ENCODE data around the gene SYP.
A peak's percentile ranks its signal among the peaks of the same experiment; 100 is the strongest.
"Not testable (repeated sequence)": the region's sequence is repeated elsewhere in the genome, so short reads cannot be mapped to it uniquely, and the experiment has no call there.

SYP gene

DNA sequence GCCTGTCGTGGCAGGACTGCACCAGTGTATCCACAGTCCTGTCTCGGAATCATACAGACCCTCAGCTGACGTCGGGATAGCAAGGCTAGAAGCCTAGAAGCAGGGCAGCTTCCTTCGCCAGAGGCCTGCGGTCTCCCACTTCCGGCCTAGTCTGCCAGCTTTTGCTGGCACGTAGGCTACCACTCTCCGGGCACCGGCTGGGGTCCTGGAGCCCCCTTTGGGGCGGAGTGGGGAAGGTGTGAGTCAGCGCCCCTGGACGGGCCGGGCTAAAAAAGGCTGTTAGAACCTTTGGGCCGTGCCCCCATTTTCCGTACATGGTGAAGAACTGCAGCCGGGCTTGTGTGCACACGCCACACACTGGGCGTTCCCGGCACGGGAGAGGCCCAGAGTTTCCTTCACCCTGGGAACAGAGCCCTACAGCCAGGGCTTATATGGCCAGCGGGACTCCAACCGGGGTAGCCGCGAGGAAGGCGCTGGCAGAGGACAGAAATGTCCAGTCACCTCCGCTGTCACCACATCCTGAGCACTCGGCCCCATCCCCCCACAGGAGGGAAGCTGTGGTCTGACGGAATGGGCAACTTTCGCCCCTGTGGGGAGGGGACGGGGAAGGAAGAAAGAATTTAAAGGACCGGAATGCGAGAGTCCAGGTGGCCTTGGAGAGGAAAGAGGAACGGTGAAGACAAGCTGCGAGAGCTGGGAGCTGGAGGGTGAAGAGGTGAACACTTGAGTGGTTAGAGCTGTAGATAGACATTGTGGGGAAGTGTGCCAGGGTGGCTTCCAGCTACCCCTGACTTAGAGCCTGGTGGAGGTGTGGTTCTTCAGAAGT lies 32.9 kb downstream of the SYP start:
- peak; percentile 78 for DNase-seq (ENCODE audit: low read depth)

DNA sequence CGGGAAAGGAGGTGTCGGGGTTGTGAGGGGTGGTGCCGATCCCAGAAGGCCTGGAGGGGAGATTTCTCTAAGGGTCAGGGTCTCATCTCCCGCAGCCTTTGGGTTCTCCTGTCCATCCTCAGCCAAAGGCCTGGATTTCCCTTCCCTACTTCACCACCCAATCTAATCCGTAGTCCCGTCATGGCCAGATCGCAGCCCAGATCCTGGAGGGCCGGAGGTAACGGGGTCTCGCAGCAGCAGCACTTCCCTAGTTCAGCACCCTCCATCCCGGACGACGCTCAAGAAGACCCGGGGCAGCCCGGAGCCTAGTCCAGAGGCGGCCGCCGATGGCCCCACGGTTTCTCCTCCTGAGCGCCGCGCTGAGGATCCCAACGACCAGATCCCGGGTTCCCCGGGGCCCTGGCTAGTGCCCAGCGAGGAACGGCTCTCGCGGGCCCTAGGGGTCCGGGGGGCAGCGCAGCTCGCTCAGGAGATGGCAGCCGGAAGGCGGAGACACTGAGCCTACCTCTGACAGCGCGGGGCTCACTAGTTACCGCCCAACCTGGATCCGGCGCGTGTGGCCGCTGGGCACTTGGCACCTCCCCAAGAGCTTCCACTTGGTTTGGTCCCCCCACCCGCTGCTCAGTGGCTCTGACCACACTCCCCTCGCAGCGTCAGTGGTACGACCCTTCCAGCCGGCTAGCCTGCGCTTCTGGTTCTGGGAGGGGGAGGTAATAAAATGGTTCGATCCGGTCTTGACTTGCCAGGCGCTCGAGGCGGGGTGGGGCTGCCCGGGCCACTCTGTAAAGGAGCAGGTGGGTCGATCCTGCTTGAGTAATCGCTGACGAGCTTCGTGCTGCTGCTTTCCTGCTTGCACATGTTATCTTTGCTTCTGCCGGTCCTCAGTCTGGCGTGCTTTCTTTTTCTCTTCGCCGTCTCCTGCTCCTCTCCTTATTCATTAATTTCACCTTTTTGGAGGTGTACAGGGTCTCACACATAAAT lies 33.8 kb downstream of the SYP start:
- DNase-seq (ENCODE audit: low read depth) = peak; percentile 70

DNA sequence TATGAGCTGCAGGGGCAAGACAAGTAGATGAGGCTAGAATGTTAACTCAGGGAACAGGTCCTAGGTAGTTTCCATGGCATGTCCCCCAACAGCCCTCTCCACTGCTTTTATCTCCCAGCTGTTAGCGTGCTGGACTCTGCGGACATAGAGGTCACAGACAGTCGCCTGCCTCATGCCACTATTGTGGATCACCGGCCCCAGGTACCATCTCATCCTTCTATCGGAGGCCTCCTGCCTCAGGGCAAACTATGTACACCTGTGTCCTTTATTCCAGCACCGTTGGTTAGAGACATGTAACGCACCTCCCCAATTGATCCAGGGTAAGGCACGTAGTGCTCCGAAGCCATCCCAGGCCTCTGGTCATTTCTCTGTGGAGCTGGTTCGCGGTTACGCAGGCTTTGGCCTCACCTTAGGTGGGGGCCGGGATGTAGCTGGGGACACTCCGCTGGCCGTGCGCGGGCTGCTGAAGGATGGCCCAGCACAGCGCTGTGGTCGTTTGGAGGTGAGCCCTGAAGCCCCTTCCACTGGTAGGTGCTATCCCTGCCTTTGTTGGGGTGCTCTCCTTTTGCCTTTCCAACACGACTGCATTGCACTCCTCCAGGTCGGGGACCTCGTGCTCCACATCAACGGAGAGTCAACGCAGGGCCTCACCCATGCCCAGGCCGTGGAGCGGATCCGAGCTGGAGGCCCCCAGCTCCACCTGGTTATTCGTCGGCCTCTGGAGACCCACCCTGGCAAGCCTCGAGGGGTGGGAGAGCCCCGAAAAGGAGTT lies 35.2 kb downstream of the SYP start:
- DNase-seq (ENCODE audit: low read depth) = no peak

GRCh38 chrX:49163555-49164419 lies 36.2 kb downstream of the SYP start:
- DNase-seq (ENCODE audit: low read depth) = peak; percentile 77

GRCh38 chrX:49162620-49163019 lies 37.4 kb downstream of the SYP start, which contains the start of gene MAGIX:
MAGIX (plus strand) TSS chrX:49162758; CDS start chrX:49162890, 132 bp downstream.
- DNase-seq (ENCODE audit: low read depth) = no peak

GRCh38 chrX:49161632-49162031 lies 38.4 kb downstream of the SYP start:
- DNase-seq (ENCODE audit: low read depth) = no peak

- DNase-seq (ENCODE audit: low read depth) = no peak
Observed at GRCh38 chrX:49160908-49161307, 39.1 kb downstream of the SYP start.

- DNase-seq (ENCODE audit: low read depth) = no peak
Observed at GRCh38 chrX:49157194-49157593, 42.8 kb downstream of the SYP start.

DNA sequence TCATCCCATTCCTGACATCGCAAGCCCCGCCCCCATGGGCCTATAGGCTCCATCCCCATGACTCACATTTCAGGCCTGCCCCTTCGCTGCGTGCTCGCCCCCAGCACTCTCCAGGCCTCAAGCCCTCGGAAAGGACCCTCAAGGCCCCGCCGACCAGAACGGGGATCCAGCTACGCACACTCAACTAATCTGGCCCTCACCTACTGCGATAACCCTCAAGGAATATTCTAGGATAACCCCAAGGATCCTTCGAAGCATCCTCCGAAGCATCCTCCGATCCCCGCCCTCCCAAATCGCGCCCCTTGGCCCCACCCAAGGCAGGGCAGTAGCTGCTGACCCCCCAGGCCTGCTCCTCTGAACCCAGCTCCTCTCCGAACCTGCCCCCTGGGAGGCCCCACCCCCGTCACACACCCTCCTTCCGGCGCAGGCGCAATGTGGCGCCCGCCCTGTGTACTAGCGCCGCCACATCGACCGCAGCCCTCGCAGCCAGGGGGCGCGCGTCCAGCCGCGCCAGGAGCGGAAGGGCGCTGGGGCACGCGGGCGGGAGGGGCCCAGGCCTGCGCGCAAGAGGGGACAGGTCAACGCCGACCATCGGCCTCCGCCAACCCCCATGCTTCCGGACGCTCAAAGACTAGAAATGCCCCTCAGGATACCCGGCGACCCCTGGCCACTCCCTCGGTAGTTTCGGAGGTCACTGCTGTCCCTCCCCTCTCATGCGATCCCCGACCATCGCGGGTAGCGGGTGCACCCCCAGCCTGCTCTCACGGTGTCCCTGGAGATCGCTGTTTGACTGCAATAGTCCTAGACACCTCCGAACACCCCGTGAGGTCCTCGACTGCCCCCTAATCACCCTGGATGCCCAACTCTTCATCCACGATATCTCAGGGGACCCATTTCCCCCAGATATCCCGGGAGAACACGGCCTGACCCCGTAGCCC lies 43.8 kb downstream of the SYP start:
- peak; percentile 87 for DNase-seq (ENCODE audit: low read depth)

DNA sequence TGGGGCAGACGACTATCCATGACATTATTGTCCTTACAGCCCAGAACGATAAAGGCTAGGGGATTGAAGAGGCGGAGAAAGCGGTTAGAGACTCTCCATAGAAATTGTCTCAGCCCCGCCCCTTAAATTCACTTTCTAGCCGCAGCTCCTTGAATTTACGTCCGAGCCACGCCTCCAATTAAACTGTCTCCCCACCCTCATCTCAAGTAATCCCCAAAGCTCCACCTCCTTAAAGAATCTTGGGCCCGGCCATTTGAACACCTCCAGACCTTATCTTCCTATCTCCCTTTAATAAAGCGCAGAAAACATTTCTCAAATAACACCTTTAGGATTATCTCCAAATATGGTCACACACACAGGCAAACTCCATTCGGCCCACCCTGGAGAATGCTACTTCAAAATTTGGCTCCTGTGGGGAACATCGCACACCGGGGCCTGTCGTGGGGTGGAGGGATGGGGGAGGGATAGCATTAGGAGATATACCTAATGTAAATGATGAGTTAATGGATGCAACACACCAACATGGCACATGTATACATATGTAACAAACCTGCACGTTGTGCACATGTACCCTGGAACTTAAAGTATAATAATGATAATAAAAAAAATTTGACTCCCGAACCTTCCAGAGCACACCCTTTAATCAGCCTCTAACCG lies 44.6 kb downstream of the SYP start:
- peak; percentile 75 for DNase-seq (ENCODE audit: low read depth)

GRCh38 chrX:49153467-49153866 lies 46.5 kb downstream of the SYP start:
- DNase-seq (ENCODE audit: low read depth) = no peak

DNA sequence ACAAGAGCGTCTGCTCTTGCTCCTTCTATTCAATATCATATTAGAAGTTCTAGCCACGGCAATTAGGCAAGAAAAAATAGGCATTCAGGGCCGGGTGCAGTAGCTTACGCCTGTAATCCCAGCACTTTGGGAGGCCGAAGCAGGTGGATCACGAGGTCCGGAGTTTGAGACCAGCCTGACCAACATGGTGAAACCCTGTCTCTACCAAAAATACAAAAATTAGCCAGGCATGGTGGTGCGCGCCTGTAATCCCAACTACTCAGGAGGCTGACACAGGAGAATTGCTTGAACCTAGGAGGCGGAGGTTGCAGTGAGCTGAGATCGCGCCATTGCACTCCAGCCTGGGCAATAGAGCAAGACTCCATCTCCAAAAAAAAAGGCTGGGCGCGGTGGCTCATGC lies 50.7 kb downstream of the SYP start:
- DNase-seq (ENCODE audit: low read depth) = not testable (repeated sequence)

DNA sequence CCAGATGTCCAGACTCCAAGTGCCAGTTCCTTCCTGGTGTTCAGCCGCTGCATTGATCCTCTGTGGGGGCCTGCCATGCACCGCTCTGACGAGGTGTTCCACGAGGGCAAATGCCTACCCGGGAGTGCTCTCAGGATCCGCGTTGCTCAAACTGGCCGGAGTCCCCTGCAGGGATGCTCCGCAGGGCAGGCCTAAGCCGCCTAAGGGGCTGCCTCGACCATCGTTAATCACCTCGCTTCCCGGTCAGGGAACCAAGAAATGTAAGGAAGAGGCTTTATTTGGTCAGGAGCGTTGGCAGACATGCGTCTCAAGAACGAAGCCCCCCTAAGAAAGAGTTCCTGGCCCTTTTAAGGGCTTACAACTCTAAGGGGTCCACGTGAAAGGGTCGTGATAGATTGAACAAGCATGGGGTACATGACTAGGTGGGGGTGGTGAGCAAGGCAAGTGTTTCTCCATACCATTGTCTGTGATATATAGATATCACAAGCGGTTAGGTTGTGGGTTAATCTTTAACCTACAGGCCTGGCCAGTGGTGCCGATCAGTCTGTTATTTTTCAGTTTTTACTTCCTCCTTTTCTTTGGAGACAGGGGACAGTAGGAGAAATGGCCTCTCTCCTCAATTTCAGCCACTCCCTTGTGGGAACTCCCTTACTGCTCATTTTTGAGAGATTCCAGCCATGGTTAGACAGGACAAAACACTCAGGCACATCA lies 51.4 kb downstream of the SYP start:
- not testable (repeated sequence) for DNase-seq (ENCODE audit: low read depth)

DNA sequence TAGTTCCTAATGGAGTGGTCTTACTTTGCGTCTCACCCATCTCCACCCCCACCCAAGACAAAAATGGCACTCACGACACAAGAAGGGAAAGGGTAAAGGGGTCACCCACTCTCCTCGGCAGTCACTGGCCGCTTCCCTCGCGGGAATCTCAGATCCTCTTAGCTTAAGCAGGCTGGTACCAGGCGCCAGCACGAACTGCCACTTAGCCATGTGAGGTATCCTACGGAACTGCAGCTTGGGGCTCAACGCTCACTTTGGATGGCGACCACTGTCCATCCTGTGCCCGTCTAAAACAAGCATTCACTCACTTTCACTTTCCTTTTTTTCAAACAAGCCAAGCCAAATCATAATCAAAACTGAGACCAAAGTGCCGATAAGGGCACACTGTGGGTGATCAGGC lies 52.1 kb downstream of the SYP start:
- no peak for DNase-seq (ENCODE audit: low read depth)

DNA sequence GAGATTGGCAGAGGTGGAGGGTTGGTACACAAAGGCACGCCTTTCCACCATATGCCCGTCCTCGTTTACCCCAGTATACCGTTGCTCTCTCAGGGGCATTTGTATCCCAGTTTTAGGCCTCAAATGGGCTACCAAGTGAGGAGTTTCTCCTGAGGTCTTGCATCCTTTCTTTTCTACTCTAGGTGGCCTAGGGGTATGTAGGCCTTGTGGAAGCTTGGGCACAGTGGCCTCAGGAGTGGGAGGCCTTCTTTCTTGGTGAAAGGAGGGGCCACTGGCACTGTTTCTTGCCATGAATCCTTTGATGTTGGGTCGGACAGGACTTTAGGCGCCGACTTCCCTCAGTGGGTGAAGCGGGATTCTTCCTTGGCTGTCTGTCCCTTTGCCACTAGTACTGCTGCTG lies 52.7 kb downstream of the SYP start:
- DNase-seq (ENCODE audit: low read depth) = no peak

GRCh38 chrX:49143154-49143553 lies 56.8 kb downstream of the SYP start:
- not testable (repeated sequence) for DNase-seq (ENCODE audit: low read depth)

DNA sequence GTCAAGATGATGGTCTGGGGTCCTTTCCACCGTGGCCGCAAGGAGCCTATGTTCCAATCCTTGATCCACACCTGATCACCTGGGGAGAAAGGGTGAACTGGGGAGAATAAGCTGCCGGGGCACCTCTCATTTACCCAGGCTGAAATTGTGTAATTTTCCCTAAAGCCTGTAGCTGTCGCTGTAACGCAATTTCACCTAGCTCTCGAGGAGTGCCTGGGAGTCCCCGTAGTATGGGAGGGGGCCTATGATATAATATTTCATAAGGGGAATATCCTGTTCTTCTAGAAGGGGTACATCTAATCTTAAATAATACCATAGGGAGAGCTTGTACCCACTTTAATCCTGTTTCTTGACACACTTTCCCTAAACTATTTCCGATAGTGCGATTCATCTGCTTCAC lies 57.7 kb downstream of the SYP start:
- not testable (repeated sequence) for DNase-seq (ENCODE audit: low read depth)

- DNase-seq (ENCODE audit: low read depth) = no peak
Observed at GRCh38 chrX:49139713-49140112, 60.3 kb downstream of the SYP start.
